ENCODE data around the gene PPEF1.

Gene PPEF1

GRCh38 chrX:18789916-18790315, 82.5 kb downstream of the PPEF1 start:
- CTCF ChIA-PET = no interaction called here

GRCh38 chrX:18792828-18793227, 85.4 kb downstream of the PPEF1 start:
- ChIA-PET CTCF (interaction anchor here (0.7 kb wide), 1 partner anchor 354 kb away, joined by 6 read pairs; no protein-coding TSS in a partner anchor), POLR2A (ENCODE audit: low non-redundant PET) (no interaction called here)
- H3K27ac ChIP-seq = no peak overlapping the region
- no peak for DNase-seq (ENCODE audit: low spot score)
- TF ChIP-seq CTCF (conservative IDR thresholded peaks at IDR 0.05; ENCODE audit: low read depth) = no peak

More at GRCh38 chrX:18789916-18790315, 82.5 kb downstream of the PPEF1 start:
- POLR2A ChIA-PET (ENCODE audit: low non-redundant PET) = no interaction called here
- DNase-seq (ENCODE audit: low spot score) = no peak
- no peak for TF ChIP-seq CTCF (conservative IDR thresholded peaks at IDR 0.05; ENCODE audit: low read depth)
- no peak overlapping the region for H3K27ac ChIP-seq

- POLR2A ChIA-PET (ENCODE audit: low non-redundant PET) = no interaction called here
- DNase-seq (ENCODE audit: low spot score) = peak; percentile 17
- TF ChIP-seq CTCF (conservative IDR thresholded peaks at IDR 0.05; ENCODE audit: low read depth) = no peak
- CTCF ChIA-PET = interaction anchor here (0.7 kb wide), 1 partner anchor 355 kb away, joined by 6 read pairs; no protein-coding TSS in a partner anchor
- no peak overlapping the region for H3K27ac ChIP-seq
Observed at GRCh38 chrX:18793601-18794089, 86.2 kb downstream of the PPEF1 start.

GRCh38 chrX:18797141-18797540, 89.7 kb downstream of the PPEF1 start:
- no peak for DNase-seq (ENCODE audit: low spot score)
- POLR2A ChIA-PET (ENCODE audit: low non-redundant PET) = no interaction called here
- H3K27ac ChIP-seq = no peak overlapping the region
- CTCF ChIA-PET = no interaction called here
- no peak for TF ChIP-seq CTCF (conservative IDR thresholded peaks at IDR 0.05; ENCODE audit: low read depth)

GRCh38 chrX:18799911-18800310, 92.5 kb downstream of the PPEF1 start:
- POLR2A ChIA-PET (ENCODE audit: low non-redundant PET) = no interaction called here
- no peak overlapping the region for H3K27ac ChIP-seq
- no peak for DNase-seq (ENCODE audit: low spot score)
- no peak for TF ChIP-seq CTCF (conservative IDR thresholded peaks at IDR 0.05; ENCODE audit: low read depth)
- CTCF ChIA-PET = no interaction called here

GRCh38 chrX:18809641-18810040, 102.2 kb downstream of the PPEF1 start:
- POLR2A ChIA-PET (ENCODE audit: low non-redundant PET) = no interaction called here
- no peak for TF ChIP-seq CTCF (conservative IDR thresholded peaks at IDR 0.05; ENCODE audit: low read depth)
- no peak for DNase-seq (ENCODE audit: low spot score)
- CTCF ChIA-PET = no interaction called here
- H3K27ac ChIP-seq = no peak overlapping the region

GRCh38 chrX:18810416-18810815, 103.0 kb downstream of the PPEF1 start:
- H3K27ac ChIP-seq = no peak overlapping the region
- ChIA-PET POLR2A (ENCODE audit: low non-redundant PET) (no interaction called here), CTCF (no interaction called here)
- TF ChIP-seq CTCF (conservative IDR thresholded peaks at IDR 0.05; ENCODE audit: low read depth) = no peak
- no peak for DNase-seq (ENCODE audit: low spot score)
